Coronary artery (tissue), 2 donors: ENCODE measurements around the gene ANKRD61.

ENCODE experiments used
- DNase-seq: peaks from one replicate; pipeline ENCODE4 v3.0.0-alpha.2; 2017; ENCODE audit warnings: low spot score
- H3K27ac ChIP-seq, 2 donors: fragments of 200-600 bp; sonication (generic); one replicate each; pipeline ENCODE4 v1.5.1; 2016 to 2019
- H3K4me3 ChIP-seq: fragments of 200-600 bp; sonication (generic); 2 replicates; pipeline ENCODE4 v1.5.1; 2016; ENCODE audit warnings: mild to moderate bottlenecking, moderate library complexity
- CTCF ChIP-seq: fragments of 200-600 bp; sonication (generic); IDR thresholded peaks from one replicate; pipeline ENCODE4 v1.5.1; 2019; ENCODE audit warnings: antibody characterized with exemption

The ANKRD61 gene

GRCh38 chr7:6026011-6026819, 5.0 kb upstream of the ANKRD61 start:
- Histone ChIP-seq H3K27ac (peak overlapping the region in 1 of 2 donors; percentile 72), H3K4me3 (peak overlapping the region; percentile 37)
- no peak for DNase-seq
- no peak for TF ChIP-seq CTCF

GRCh38 chr7:6026820-6027311, 4.3 kb upstream of the ANKRD61 start:
- peak overlapping the region in 1 of 2 donors; percentile 72 for H3K27ac ChIP-seq
- no peak for TF ChIP-seq CTCF
- H3K4me3 ChIP-seq = peak overlapping the region; percentile 37
- DNase-seq = no peak

DNA sequence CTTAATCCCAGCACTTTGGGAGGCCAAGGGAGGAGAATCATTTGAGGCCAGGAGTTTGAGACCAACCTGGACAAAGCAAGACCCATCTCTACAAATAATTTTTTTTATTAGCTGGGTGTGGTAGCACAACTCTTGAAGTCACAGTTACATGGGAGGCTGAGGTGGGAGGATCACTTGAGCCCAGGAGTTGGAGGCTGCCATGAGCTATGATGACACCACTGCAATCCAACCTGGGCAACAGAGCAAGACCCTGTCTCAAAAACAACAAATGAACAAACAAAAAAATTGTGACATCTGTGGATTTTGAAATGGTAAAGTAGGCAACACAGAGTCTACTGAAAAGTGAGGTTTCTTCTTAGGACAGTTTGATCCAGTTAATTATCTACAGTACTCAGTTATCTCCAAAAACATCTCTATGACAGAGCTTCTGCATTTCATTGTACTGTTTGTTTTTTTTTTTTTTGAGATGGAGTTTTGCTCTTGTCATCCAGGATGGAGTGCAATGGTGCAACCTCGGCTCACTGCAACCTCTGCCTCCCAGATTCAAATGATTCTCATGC, 3.3 kb upstream of the ANKRD61 start:
- no peak overlapping the region for H3K27ac ChIP-seq
- TF ChIP-seq CTCF = no peak
- no peak overlapping the region for H3K4me3 ChIP-seq

DNA sequence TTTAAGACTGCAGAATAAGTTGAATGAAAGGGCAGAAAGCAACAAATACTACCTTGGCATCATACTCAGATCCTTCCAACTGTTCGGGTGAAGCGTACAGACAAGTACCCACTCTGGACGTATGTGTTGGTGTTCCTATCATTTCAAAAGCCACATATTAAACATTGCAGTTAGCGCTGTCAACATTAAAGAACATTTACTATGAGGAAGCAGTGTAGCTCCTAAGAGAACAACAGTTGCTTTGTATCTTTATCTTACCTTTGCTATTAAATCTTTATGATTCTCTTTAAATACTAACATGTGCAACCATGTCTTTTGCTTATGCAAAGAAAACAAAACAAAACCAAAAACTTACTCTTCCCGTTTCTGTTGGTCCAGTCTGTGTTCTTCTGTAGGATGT, 2.6 kb upstream of the ANKRD61 start:
- no peak for TF ChIP-seq CTCF
- no peak overlapping the region for H3K4me3 ChIP-seq
- DNase-seq = no peak
- no peak overlapping the region for H3K27ac ChIP-seq

More for the DNA sequence above, 3.3 kb upstream of the ANKRD61 start:
- DNase-seq = no peak

GRCh38 chr7:6031567-6031966, 391 bp downstream of the ANKRD61 start:
- TF ChIP-seq CTCF = no peak
- Histone ChIP-seq H3K4me3 (no peak overlapping the region), H3K27ac (no peak overlapping the region)

DNA sequence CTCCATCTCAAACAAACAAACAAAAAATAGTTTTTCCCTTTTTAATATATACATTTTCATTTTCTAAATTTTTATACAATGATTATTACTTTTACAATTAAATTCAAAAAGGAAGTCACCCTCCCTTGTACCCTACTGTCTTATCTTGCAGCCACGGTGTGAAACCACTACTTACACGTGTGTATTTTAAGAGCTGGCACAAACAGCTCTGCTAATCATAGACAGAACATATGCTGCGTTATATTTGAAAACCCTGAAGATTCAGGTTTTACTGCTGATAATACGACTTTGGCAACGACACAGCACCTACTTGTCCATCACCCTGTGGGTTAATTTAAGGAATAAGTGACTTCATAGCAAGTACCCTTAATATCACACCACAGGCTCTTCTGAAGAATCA, 991 bp downstream of the ANKRD61 start:
- no peak overlapping the region for H3K27ac ChIP-seq
- DNase-seq = no peak
- TF ChIP-seq CTCF = no peak
- no peak overlapping the region for H3K4me3 ChIP-seq

More at GRCh38 chr7:6031567-6031966, 391 bp downstream of the ANKRD61 start:
- DNase-seq = no peak

DNA sequence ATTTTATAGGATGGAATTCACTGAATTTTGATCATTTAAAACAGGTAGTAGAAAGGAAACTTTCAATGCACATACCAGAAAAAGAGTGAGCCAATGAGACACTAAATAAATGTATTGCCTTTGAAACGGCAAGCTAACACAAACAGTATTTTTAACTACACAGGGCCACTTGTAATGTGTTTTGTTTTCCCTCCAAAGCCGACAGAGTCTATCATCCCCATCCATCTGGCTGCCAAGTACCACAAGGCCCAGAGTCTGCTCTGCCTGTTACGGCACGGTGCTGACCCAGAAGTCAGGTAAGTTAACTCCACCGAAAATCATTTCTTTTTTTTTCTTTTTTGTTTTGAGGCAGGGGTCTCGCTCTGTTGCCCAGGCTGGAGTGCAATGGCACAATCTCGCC, 1.5 kb downstream of the ANKRD61 start:
- Histone ChIP-seq H3K27ac (no peak overlapping the region), H3K4me3 (no peak overlapping the region)
- TF ChIP-seq CTCF = no peak
- no peak for DNase-seq
